Dermis blood vessel endothelial cell (primary cell): Measurements from ENCODE around the gene THEMIS2. TPM values are rescaled to one million over a fixed set of nuclear protein-coding genes. Genes with fewer than 3 reads are reported as not detected.
A peak's percentile ranks its signal among the peaks of the same experiment; 100 is the strongest.
"Not testable (repeated sequence)": the region's sequence is repeated elsewhere in the genome, so short reads cannot be mapped to it uniquely, and the experiment has no call there.

ENCODE experiments used
- DNase-seq: peaks from one replicate; pipeline ENCODE4 v3.0.0; 2010
- total RNA-seq: library from RNA; depleted of rRNA; stranded (reverse); fragments of >200 nt; gene quantifications from 2 replicates; pipeline ENCODE4 v1.2.3, GENCODE V29; 2014

THEMIS2 gene
- total RNA-seq, 1 donor from 2014 or later: 27.9 TPM

DNA sequence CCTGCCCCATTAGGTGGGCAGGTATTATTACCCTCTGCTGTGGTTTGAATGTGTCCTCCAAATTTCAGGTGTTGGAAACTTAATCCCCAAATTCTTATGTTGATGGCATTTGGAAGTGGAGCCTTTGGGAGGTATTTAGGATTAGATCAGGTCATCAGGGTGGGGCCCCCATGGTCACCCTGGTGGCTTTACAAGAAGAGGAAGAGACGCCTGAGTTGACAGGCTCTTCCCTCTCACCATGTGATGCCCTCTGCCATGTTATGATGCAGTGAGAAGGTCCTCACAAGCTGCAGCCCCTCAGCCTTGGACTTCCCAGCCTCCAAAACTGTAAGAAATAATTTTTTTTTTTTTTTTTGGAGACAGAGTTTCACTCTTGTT lies 8.8 kb upstream of the THEMIS2 start:
- no peak for DNase-seq

GRCh38 chr1:27864264-27864895 lies 8.0 kb upstream of the THEMIS2 start:
- no peak for DNase-seq

DNA sequence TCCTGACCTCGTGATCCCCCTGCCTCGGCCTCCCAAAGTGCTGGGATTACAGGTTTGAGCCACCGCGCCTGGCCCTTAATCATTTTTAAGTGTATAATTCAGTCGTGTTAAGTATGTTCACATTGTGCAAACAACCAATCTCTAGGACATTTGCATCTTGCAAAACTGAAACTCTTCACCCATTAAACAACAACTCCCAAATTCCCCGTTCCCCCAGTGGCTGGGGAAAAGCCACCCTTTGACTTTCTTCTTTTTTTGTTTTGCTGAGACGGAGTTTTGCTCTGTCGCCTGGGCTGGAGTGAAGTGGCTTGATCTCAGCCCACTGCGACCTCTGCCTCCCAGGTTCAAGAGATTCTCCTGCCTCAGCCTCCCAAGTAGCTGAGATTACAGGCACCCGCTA lies 6.5 kb upstream of the THEMIS2 start:
- DNase-seq: no peak

DNA sequence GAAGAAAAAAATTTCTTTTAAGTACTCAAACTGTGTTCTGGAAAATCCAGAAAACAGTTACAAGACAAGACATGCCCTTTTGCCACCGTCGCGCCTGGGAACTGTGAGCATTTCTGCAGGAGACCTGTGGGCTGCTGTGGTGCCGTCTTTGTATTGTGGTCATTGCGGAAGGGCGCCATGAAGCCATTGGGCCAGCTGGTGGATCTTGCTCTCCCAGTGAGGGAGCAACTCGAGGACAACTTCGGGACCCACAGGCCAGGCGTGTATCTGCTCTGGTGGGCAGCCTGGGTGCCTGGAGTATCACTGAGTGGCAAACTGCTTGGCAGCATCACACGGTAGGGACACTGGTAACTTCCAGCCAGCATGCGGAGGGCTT lies 3.8 kb upstream of the THEMIS2 start:
- no peak for DNase-seq

GRCh38 chr1:27868932-27869718 lies 3.2 kb upstream of the THEMIS2 start:
- peak; percentile 47 for DNase-seq

GRCh38 chr1:27869719-27870085 lies 2.6 kb upstream of the THEMIS2 start:
- no peak for DNase-seq

DNA sequence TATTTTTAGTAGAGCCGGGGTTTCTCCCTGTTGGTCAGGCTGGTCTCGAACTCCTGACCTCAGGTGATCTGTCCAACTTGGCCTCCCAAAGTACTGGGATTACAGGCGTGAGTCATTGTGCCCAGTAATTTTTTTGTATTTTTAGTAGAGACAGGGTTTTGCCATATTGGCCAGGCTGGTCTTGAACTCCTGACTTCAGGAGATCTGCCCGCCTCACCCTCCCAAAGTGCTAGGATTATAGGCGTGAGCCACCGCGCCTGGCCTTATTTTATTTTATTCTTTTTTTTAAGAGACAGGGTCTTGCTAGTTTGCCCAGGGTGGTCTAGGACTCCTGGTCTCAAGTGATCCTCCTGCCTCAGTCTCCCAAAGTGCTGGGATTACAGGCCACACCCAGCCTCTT lies 1.3 kb upstream of the THEMIS2 start:
- not testable (repeated sequence) for DNase-seq

- peak; percentile 55 for DNase-seq
These were observed 633 bp downstream of the THEMIS2 start for GRCh38 chr1:27872802-27873551.

- DNase-seq: peak; percentile 90
These were observed 1.5 kb downstream of the THEMIS2 start for GRCh38 chr1:27873671-27874384.

- no peak for DNase-seq
These were observed 4.2 kb downstream of the THEMIS2 start for GRCh38 chr1:27876341-27877114.

- no peak for DNase-seq
These were observed 4.7 kb downstream of the THEMIS2 start for GRCh38 chr1:27877115-27877416.

GRCh38 chr1:27878039-27878438 lies 5.7 kb downstream of the THEMIS2 start:
- no peak for DNase-seq

DNA sequence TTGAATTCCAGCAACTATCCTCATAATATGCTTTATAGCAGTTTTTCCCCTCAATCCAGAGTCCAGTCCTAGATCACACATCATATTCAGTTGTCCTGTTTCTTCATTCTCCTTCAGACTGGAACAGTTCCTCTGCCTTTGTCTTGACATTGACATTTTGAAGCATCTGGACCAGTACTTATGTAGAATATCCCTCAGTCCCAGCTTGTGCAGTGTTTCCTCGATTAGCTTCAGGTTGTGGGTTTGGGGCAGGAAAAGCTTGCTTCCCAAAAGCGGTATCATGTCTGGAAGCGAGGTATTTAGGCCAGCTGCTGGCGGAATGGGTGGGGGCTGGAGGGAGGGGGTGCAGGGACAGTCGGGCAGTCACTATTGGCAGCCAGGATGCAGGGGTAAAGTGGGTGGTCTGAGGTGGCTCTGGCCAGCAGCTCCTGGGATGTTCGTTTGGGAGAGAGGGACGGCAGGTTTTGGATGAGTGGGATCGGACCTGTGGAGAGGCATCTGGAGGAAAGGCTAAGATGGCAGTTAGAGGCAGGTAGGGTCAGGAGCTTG lies 6.5 kb downstream of the THEMIS2 start:
- no peak for DNase-seq

GRCh38 chr1:27879374-27880082 lies 7.2 kb downstream of the THEMIS2 start:
- no peak for DNase-seq

DNA sequence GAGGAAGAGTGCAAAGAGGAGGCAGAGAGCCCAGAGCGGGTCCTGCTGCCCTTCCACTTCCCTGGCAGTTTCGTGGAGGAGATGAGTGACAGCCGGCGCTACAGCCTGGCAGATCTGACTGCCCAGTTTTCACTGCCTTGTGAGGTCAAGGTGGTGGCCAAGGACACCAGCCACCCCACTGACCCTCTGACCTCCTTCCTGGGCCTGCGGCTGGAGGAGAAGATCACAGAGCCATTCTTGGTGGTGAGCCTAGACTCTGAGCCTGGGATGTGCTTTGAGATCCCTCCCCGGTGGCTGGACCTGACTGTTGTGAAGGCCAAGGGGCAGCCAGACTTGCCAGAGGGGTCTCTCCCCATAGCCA lies 10.2 kb downstream of the THEMIS2 start:
- DNase-seq: no peak

DNA sequence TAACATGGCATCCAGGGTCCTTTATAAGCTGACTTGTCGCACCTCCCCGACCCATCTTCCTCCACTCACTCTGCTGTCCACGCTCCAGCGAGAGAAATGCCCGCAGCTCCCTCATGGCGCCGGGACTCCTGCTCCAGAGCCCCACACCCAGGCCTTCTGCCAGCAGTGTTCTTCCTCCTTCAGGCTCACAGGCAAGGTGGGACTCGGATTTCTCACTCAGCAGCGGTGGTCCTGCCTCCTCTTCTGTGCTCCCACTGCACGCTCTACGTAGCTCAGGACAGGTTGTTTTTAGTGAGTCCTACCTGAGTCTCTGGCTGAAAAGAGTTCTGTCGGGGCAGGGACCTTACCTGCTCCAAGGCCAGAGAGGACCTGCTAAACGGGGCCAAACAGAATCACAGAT lies 11.2 kb downstream of the THEMIS2 start:
- no peak for DNase-seq

- no peak for DNase-seq
These were observed 11.9 kb downstream of the THEMIS2 start for GRCh38 chr1:27884006-27884954.

DNA sequence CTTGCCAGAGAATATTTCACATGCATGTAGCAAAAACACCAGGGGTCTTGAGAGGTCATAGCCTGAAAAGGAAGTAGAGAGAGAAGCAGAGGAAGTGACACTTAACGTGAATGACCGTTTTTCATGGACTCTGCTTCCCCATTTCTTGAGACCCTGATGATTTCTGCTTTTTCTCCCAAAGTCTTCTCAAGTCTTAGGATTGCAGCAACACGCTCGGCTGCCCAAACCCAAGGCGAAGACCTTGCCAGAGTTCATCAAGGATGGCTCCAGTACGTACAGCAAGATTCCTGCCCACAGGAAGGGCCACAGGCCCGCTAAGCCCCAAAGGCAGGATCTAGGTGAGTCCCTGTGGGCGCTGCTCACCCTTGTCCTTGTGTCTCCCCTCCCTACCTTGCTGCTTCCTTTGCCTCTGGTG lies 12.8 kb downstream of the THEMIS2 start:
- DNase-seq: no peak

GRCh38 chr1:27885621-27886352 lies 13.4 kb downstream of the THEMIS2 start:
- DNase-seq: no peak

GRCh38 chr1:27886353-27886679 lies 14.0 kb downstream of the THEMIS2 start:
- DNase-seq: no peak
